Retinal pigment epithelial cell (primary cell): ENCODE measurements around the gene SH3BP5.
"Not testable (repeated sequence)": the region's sequence is repeated elsewhere in the genome, so short reads cannot be mapped to it uniquely, and the experiment has no call there.

Source experiments
- DNase-seq: peaks from one replicate; pipeline ENCODE4 v3.0.0-alpha.2; 2010; ENCODE audit warnings: low read depth
- H3K4me3 ChIP-seq: 2 replicates; pipeline ENCODE4 v1.5.1; 2011; ENCODE audit warnings: mild to moderate bottlenecking, low read length, control low read depth, moderate library complexity
- TF ChIP-seq, protein P1 (sequence below): conservative IDR thresholded peaks from 2 replicates; pipeline ENCODE4 v1.5.1; 2011; ENCODE audit warnings: low read depth, low read length, control low read depth, inconsistent platforms

SH3BP5 gene

DNA sequence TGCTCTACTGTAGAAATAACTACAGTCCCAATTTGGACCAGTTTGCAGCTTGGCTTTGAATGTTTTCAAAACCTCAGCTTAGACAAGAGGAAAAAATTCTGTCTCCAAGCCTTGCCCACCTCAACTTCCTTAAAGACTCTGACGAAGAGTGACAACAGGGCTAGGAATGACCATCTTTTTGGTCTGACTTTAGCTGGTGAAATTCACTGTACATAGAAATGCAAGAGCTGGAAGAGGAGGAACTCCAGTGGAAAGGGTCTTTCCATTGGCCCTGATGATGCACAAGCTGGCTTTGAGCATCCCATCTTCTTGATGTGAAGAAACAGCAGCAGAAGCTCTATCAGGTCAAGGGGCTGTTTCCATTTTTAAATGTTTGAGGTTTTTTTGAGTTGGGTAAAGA, 22.7 kb upstream of the SH3BP5 start:
- no peak for DNase-seq
- H3K4me3 ChIP-seq = no peak overlapping the region
- TF ChIP-seq, protein P1, sequence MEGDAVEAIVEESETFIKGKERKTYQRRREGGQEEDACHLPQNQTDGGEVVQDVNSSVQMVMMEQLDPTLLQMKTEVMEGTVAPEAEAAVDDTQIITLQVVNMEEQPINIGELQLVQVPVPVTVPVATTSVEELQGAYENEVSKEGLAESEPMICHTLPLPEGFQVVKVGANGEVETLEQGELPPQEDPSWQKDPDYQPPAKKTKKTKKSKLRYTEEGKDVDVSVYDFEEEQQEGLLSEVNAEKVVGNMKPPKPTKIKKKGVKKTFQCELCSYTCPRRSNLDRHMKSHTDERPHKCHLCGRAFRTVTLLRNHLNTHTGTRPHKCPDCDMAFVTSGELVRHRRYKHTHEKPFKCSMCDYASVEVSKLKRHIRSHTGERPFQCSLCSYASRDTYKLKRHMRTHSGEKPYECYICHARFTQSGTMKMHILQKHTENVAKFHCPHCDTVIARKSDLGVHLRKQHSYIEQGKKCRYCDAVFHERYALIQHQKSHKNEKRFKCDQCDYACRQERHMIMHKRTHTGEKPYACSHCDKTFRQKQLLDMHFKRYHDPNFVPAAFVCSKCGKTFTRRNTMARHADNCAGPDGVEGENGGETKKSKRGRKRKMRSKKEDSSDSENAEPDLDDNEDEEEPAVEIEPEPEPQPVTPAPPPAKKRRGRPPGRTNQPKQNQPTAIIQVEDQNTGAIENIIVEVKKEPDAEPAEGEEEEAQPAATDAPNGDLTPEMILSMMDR = no peak

DNA sequence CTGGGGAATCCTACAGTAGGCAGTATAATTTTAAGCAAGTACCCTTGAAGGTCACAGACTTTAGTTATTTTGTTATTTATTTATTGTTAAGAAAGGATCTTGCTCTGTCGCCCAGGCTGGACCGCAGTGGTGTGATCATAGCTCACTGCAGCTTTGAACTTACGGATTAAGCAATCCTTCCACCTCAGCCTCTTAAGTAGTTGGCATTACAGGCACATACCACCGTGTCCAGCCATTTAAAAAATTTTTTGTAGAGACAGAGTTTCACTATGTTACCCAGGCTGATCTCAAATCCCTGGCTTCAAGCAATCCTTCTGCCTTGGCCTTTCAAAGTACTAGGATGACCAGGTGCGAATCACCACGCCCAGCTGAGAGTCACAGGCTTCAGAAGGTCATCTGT, 22.1 kb upstream of the SH3BP5 start:
- H3K4me3 ChIP-seq = no peak overlapping the region
- TF ChIP-seq, protein P1 = no peak
- DNase-seq = no peak

DNA sequence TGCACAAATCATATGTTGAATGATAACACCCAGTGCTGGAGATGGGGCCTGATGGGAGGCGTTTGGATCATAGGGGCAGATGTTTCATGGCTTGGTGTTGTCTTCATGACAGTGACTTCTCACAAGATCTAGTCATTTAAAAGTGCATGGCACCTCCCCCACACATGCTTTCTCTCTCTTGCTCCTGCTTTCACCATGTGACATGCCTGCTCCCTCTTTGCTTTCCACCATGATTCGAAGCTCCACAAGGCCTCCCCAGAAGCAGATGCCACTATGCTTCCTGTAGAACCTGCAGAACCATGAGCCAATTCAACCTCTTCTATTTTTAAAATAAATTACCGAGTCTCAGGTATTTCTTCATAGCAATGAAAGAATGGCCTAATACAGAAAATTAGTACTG, 17.8 kb upstream of the SH3BP5 start:
- DNase-seq = no peak
- TF ChIP-seq, protein P1 = no peak
- no peak overlapping the region for H3K4me3 ChIP-seq

DNA sequence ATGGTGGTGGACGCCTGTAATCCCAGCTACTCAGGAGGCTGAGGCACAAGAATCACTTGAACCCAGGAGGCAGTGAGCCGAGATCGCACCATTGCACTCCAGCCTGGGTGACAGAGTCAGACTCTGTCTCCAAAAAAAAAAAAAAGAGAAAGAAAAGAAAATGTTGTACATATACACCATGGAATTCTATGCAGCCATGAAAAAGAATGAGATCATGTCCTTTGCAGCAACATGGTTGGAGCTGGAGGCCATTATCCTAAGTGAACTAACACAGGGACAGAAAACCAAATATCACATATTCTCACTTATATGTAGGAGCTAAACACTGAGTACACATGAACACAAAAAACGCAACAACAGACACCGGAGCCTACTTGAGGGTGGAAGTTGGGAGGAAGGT, 17.1 kb upstream of the SH3BP5 start:
- not testable (repeated sequence) for DNase-seq, H3K4me3 ChIP-seq

DNA sequence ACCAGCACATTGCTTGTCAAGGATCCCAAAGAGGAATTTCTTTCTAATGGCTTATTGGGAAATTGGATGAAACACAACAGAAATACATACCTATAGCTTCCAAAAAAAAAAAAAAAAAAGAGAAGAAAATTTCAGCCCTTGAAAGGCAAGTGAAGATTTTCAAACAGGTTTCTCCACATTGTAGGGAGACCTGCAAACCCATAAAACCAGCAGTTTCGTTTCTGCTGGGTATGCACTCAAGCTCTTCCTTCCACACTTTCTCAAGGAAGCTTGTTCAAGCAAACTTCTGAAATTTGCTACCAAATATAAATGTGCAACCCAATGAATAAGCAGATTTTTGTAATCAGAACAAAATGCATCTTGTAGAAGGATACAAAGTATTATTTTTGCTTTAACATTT, 15.9 kb upstream of the SH3BP5 start:
- H3K4me3 ChIP-seq = no peak overlapping the region
- TF ChIP-seq, protein P1 = no peak
- DNase-seq = no peak

DNA sequence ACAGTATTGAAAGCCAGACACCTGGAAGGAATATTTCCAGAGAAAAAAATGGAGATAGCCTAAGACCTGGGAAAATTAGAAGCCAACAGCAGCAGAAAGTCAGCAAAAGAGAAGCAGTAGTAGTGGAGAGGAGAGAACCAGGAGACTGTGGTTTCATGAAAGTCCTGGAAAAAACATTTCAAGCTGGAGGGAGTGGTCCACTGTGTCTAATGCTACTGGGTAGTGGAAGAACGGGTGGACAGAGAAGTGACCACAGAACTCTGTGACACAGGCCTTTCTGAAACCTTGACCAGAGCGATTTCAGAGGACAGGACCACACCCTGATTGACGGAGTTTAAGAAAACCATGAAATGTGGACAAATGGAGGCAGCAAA, 15.3 kb upstream of the SH3BP5 start:
- no peak overlapping the region for H3K4me3 ChIP-seq
- TF ChIP-seq, protein P1 = no peak
- no peak for DNase-seq

DNA sequence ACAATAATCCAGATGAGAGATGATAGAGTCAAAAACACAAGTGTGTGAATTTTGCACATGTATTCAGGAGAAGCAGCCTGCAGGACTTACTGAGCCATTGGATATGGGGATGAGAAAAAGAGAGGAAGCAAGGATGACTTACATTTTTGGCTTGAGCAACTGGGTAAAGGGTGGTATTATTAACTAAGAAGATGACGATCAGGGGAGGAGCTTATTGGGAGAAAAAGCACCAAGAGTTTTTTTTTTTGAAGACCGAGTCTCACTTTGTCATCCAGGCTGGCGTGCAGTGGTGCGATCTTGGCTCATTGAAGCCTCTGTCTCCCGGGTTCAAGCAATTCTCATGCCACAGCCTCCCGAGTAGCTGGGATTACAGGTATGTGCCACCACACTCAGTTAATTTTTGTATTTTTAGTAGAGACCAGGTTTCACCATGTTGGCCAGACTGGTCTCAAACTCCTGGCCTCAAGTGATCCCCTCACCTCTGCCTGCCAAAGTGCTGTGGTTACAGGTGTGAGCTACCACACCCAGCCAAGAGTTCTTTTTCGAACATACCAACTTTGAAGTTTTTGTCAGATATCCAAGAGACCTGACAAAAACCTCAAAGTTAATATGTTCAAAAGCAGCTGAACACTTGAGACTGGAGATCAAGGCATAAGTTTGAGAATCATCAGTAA, 14.8 kb upstream of the SH3BP5 start:
- no peak for DNase-seq
- TF ChIP-seq, protein P1 = no peak
- H3K4me3 ChIP-seq = no peak overlapping the region
